Fibroblast of lung (primary cell): Measurements from ENCODE around the gene PCP4.

Source experiments
- EZH2 ChIP-seq: IDR thresholded peaks from 2 replicates; pipeline ENCODE4 v1.5.1; 2012; ENCODE audit warnings: low read length, control low read depth, mild to moderate bottlenecking; ENCODE audit errors: missing control alignments
- TF ChIP-seq, protein P1 (sequence below), 2 donors: IDR thresholded peaks in 1 of 2; conservative IDR thresholded peaks in 1 of 2; 1 replicate in 1 of 2; 2 replicates in 1 of 2; pipeline ENCODE4 v1.5.1; 2011 to 2012; ENCODE audit warnings: low read length in 2 of 2, control low read depth in 1 of 2, inconsistent platforms in 1 of 2, low read depth in 1 of 2, mild to moderate bottlenecking in 1 of 2

DNA sequence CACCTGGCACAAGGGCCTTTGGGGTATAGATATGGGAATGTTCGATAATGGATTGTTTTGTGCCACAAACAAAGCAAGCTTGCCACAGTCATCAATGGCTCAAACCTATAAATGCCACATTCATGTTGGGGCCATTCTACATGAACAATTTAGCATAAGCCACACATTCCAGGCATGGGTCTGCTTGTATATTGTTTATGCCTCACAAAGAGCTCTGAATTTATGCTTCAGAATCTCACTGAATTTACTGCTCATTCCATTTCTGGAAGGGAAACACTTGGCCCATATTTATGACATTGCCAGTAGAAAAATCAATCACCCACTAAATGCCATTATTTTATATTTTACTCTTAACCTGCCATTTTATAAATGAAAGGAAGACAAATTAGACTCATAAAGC, 6.4 kb downstream of the PCP4 start:
- TF ChIP-seq EZH2, result no peak
- TF ChIP-seq, protein P1, sequence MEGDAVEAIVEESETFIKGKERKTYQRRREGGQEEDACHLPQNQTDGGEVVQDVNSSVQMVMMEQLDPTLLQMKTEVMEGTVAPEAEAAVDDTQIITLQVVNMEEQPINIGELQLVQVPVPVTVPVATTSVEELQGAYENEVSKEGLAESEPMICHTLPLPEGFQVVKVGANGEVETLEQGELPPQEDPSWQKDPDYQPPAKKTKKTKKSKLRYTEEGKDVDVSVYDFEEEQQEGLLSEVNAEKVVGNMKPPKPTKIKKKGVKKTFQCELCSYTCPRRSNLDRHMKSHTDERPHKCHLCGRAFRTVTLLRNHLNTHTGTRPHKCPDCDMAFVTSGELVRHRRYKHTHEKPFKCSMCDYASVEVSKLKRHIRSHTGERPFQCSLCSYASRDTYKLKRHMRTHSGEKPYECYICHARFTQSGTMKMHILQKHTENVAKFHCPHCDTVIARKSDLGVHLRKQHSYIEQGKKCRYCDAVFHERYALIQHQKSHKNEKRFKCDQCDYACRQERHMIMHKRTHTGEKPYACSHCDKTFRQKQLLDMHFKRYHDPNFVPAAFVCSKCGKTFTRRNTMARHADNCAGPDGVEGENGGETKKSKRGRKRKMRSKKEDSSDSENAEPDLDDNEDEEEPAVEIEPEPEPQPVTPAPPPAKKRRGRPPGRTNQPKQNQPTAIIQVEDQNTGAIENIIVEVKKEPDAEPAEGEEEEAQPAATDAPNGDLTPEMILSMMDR (conservative IDR thresholded peaks at IDR 0.05 in 1 of 2, IDR thresholded peaks at IDR 0.05 in 1 of 2; ENCODE audit: low read depth in 1 of 2, low read length in 2 of 2), result no peak
